ENCODE data around the gene SOX13. TPM values are rescaled to one million over a fixed set of nuclear protein-coding genes. Genes with fewer than 3 reads are reported as not detected.
A peak's percentile ranks its signal among the peaks of the same experiment; 100 is the strongest.

Gene SOX13
- total RNA-seq, 1 donor from 2014 or later = 64.4 TPM

GRCh38 chr1:204152310-204153044 is 79.6 kb downstream of the SOX13 start:
- no peak for TF ChIP-seq CTCF (conservative IDR thresholded peaks at IDR 0.05)
- Mint-ChIP-seq H3K9me3 (no peaks in the 10 kb centered on the region), H3K27ac (ENCODE audit: unreplicated experiment) (no peak overlapping the region), H3K36me3 (ENCODE audit: low read depth) (no peaks in the 10 kb centered on the region), H3K27me3 (ENCODE audit: low read depth) (peaks cover 17% of the 10 kb centered on the region), H3K4me3 (peak overlapping the region; percentile 86), H3K4me1 (peaks cover 12% of the 10 kb centered on the region)
- no peak for DNase-seq (ENCODE audit: low read depth, low spot score)

- no peaks in the 10 kb centered on the region for H3K9me3 Mint-ChIP-seq
- H3K4me1 Mint-ChIP-seq = peaks cover 6% of the 10 kb centered on the region
- DNase-seq (ENCODE audit: low read depth, low spot score) = no peak
- H3K36me3 Mint-ChIP-seq (ENCODE audit: low read depth) = no peaks in the 10 kb centered on the region
- peaks cover 20% of the 10 kb centered on the region for H3K27me3 Mint-ChIP-seq (ENCODE audit: low read depth)
- peak overlapping the region; percentile 25 for H3K4me3 Mint-ChIP-seq
- H3K27ac Mint-ChIP-seq (ENCODE audit: unreplicated experiment) = no peak overlapping the region
- TF ChIP-seq CTCF (conservative IDR thresholded peaks at IDR 0.05) = no peak
Observed at GRCh38 chr1:204153667-204154066, 80.8 kb downstream of the SOX13 start.

- peaks cover 22% of the 10 kb centered on the region for H3K27me3 Mint-ChIP-seq (ENCODE audit: low read depth)
- DNase-seq (ENCODE audit: low read depth, low spot score) = no peak
- no peak for TF ChIP-seq CTCF (conservative IDR thresholded peaks at IDR 0.05)
- H3K36me3 Mint-ChIP-seq (ENCODE audit: low read depth) = no peaks in the 10 kb centered on the region
- H3K9me3 Mint-ChIP-seq = no peaks in the 10 kb centered on the region
- H3K4me1 Mint-ChIP-seq = peaks cover 6% of the 10 kb centered on the region
- H3K27ac Mint-ChIP-seq (ENCODE audit: unreplicated experiment) = no peak overlapping the region
- H3K4me3 Mint-ChIP-seq = peak overlapping the region; percentile 81
Observed at GRCh38 chr1:204154568-204155255, 81.8 kb downstream of the SOX13 start.

- Mint-ChIP-seq H3K36me3 (ENCODE audit: low read depth) (no peaks in the 10 kb centered on the region), H3K4me3 (no peak overlapping the region), H3K27me3 (ENCODE audit: low read depth) (peaks cover 19% of the 10 kb centered on the region), H3K9me3 (no peaks in the 10 kb centered on the region), H3K4me1 (peaks cover 6% of the 10 kb centered on the region), H3K27ac (ENCODE audit: unreplicated experiment) (no peak overlapping the region)
- DNase-seq (ENCODE audit: low read depth, low spot score) = no peak
- TF ChIP-seq CTCF (conservative IDR thresholded peaks at IDR 0.05) = no peak
Observed at GRCh38 chr1:204155881-204156280, 83.0 kb downstream of the SOX13 start.

- no peak for TF ChIP-seq CTCF (conservative IDR thresholded peaks at IDR 0.05)
- H3K27ac Mint-ChIP-seq (ENCODE audit: unreplicated experiment) = peak overlapping the region; percentile 51
Observed at GRCh38 chr1:204157962-204158361, 85.0 kb downstream of the SOX13 start.

More at GRCh38 chr1:204157962-204158361, 85.0 kb downstream of the SOX13 start:
- Mint-ChIP-seq H3K36me3 (ENCODE audit: low read depth) (no peaks in the 10 kb centered on the region), H3K4me1 (peaks cover 6% of the 10 kb centered on the region), H3K27me3 (ENCODE audit: low read depth) (peaks cover 26% of the 10 kb centered on the region), H3K9me3 (no peaks in the 10 kb centered on the region), H3K4me3 (no peak overlapping the region)
- DNase-seq (ENCODE audit: low read depth, low spot score) = no peak

Data from neural crest cell (in vitro differentiated cells).